ENCODE data around the gene C9orf152.

C9orf152 gene

DNA sequence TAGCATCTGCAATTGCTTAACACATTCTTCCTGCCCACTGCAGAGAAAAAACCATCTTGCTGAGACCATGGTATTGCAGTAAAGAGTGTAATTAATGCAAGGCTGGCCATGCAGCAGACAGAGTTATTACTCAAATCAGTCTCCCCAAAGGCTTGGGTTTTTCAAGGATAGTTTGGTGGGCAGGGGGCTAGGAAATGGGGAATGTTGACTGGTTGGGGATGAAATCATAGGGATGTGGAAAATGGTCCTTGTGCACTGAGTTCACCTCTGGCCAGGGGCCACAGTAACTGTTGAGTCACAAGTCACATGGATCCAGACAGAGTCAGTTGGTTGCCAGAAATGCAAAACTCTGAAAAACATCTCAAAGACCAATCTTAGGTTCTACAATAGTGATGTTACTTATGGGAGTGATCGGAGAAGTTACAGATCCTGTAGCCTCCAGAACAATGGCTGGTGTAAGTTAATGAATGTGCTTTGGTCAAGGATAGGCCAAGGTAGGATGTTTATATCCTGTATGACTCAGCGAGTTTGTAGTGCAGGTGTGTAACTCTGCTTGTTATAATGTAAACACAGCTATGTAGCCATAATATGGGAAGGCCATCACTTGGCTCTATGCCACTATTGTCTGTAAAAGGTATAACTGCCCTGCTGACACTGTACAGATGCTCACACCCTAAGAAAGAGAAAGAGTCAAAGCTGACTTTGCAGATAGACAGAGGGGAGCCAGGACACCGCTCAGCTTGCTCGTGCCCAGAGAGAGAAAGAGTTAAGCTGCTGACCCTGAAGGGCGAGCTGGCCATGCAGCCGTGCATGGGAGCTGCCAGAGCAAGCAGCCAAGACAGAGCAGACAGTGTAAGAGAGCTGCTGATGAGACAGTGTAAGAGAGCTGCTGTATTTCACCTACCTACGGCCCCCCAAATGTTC is 27.2 kb downstream of the C9orf152 start:
- peak; percentile 66 for DNase-seq (ENCODE audit: low read depth, low spot score)

DNA sequence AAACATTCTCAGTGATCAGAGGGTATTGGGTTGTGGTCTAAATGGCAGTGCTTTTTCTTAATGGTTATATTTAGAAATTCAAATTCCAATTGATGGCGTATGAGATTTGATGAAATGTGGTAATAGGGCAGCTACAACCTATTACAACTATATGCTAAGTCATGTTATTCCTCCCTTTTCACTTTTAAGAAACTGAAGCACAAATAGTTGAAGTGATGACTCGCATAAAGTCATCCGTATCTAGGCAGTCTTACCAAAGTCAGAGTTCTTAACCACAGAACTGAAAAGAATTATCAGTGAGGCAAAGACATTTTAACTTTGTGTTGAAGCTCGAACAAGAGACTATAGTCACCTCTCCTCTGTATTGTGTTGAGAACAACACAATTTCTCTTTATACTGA is 28.2 kb downstream of the C9orf152 start:
- peak; percentile 54 for DNase-seq (ENCODE audit: low read depth, low spot score)

DNA sequence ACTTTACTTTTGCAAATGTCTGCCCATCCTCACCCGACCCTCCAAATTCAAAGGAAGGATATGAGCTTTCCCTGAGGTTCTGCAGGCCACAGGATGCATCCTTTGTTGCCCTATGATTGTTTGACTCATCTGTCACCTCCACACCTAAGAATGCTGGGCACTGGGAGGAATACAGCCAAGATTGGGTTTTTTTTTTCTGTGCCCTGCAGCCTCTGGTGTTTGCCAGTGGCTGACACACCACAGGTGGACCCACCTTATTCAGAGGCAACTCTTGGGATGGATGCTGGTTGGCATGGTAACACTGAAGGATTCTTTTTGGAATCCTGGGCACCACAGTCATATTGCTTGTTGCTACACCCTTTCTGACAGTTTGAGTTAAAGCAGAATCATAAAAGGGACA is 29.7 kb downstream of the C9orf152 start:
- no peak for DNase-seq (ENCODE audit: low read depth, low spot score)

DNA sequence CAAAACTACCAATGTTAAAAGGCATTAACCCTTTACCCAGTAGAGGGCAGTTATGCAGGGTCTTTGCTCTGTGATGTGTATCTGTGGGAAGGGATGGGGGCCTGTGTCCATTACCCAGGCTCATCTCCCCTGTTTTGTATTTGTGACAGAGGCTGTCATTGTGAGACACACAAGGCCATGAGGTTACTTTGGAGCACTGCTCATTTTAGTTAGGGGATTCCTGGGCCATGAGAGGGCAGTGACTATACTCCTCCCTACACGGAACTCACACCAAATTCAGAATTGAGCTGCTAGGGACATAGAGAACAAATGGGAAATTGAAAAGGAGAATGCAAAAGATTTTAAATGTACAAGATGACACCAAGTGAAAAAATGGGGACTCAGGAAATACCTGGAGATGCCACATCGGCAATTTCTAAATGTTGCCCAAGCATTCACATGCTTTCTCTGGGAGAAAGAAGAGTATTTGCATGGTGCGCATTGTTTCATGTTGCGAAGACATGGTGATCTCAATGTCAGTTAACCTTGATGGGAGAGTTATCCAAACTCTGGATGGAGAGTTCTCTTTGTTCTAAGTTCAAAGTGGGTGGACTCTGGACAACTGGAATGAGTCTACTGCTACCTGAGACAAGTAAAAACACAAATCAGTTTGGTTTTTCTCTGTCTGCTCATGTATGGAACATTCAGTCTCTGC is 32.5 kb downstream of the C9orf152 start:
- no peak for DNase-seq (ENCODE audit: low read depth, low spot score)

DNA sequence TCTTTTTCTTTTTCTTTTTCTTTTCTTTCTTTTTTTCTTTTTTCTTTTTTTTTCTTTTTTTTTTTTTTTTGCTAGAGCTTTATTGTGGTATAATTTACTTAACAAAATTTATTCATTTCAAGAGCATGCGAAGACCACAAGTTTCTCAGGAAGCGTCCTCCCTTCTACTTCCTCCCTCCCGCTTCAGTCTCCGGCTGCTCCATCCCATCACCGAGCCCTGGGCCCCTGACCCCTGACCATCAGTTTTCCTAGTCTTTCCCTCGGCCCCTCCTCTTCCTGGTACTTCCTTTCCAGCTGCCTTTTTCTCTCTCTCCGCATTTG is 34.7 kb downstream of the C9orf152 start:
- no peak for DNase-seq (ENCODE audit: low read depth, low spot score)

DNA sequence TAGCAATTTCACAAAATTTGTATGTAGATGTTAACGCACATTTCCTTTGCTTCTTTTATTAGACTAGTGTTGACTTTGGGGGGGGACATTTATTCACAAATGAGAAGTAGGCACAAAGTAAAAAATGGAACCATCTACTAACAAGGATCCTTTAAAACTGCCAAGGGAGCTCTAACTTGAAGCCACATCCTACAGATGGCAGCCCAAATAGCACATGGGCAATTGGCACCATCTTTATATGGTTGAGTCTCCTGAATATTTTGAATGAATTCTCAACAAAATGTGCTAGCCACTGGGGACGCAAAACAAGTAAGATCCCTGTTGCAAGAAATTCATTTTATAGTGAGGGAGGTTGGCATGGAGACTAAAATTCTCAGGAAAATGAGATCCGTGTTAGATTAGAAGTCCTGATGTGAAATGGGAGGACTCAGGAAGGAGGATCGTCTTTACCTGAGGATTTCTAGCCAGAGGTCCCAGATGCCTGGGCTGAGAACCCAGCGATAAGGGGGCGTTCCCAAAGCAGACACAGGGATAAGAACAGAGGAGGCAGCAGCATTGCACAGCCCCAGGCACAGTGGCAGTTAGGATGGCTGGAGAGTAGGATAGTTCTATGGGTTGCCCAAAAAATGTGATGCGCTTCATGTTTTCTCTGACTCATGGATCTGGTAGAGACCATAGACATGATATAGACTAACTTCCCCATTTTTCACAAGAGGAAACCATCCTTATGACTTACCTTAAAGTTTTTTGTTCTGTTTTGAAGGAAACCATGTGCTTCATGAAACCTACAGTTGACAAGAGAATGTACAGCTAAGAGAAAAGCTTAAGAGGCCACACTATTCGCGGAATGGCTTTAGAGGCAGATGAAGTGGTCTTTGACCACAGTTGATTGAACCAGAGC is 37.4 kb downstream of the C9orf152 start:
- DNase-seq (ENCODE audit: low read depth, low spot score), result no peak

DNA sequence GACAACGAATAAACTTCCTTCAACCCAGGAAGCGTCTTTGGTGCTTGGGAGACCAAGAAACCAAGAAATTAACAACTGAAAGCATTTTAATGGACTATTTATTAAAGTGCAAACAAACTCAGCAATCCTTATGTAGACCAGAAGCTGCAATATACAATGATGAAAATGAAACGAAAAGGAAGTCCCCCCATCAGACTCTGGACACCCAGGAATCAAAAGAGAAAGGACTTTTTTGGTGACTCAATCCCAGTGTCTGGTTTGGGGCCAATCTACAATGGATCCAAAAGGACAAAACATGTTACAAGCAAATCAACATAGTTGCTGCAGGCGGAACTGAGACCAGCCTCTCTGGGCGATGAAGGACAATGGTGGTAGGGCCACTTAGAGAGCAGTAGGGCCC is 39.5 kb downstream of the C9orf152 start:
- no peak for DNase-seq (ENCODE audit: low read depth, low spot score)

DNA sequence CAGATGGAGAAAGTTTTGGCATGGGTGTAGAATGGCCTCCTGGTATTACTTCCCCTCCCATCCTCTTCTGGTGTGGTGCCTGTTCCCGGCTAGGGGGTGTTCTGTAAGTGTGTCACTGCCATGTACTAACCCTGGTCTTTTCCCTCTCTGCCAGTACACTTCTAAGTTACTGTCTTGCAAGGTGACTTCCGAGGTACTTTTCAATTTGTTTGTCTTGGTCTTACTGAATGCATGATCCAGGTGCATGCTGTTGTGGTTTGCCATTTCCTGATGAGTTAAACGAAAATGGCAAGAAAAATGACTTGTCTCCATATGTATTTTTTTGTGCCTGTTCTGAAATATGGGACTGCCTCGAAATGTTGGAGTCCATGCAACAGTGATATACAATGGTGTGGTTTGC is 46.0 kb downstream of the C9orf152 start:
- no peak for DNase-seq (ENCODE audit: low read depth, low spot score)

DNA sequence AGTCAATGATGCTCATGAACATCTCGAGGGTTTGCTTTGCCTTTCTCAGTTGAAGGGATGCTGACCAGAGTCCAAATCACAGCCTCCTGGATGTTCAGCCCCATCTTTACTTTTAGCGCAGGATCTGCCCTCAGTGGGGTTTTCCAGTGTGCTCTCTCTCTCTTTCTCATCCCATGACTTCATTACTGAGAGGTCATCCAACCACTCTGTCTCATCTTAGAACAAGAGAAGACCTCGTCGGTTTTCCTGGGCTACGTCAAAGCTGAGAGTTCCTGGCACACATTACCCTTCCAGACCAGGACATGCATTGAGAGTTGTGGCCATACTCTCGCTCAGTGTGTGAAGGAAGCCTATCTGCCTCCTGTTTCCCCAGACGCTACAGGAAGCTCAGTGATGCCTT is 47.3 kb downstream of the C9orf152 start:
- no peak for DNase-seq (ENCODE audit: low read depth, low spot score)

DNA sequence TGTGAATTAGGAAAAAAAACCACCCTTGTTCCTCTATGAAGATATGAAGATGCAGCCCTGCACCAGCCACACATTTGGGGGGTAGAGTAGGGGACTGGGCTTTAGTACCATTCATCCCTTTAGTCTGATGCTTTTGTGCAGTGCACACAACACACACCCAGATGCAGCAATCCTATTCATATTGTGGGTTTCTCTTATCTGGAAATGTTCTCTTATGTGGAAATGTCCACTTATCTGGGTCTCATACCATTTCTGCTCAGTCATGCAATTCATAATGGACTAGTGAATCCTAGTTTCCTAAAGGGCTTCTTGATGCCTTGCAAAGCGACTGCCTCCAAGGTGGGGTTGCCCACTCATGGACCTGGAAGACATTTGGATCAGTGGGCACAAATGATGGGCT is 47.8 kb downstream of the C9orf152 start:
- no peak for DNase-seq (ENCODE audit: low read depth, low spot score)

DNA sequence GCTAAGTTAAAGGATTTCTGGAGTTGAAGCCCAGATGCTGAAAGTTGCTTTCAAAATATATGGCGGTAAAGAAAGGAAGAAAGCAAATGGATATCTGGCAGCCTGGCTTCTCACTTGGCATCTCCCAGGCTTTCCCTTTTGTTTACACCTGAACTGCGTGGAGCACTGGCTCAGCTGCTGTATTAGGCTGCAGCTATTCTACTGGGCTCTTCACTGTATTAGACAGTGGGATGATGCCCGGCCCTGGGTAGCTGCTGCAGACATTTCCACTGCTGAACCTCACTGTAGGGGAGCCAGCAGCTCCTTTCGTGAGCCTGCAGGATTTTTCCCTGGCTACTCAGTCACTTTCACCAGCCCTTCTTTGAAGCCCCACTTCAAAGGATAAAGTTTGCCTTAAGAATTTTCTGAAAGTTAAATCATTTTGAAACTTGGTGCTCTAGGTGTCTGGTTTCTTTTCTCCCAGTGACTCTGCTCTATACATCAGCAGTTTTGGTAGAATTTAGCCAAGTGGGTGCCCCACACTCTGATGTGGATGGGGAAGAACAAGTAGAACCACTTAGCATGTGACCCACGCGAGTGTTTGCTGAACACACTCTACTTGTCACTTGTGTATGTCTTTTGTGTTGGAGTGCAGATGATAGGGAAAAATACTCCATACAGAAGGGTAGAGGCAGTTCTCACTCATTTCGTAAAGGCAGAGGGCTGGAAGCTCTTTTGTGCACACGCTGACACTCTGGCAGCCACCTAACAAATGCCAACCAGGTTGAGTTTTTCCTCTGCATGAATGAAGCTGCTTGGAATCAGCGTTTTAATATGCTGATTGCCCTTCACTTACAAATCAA is 49.9 kb downstream of the C9orf152 start:
- DNase-seq (ENCODE audit: low read depth, low spot score), result no peak

DNA sequence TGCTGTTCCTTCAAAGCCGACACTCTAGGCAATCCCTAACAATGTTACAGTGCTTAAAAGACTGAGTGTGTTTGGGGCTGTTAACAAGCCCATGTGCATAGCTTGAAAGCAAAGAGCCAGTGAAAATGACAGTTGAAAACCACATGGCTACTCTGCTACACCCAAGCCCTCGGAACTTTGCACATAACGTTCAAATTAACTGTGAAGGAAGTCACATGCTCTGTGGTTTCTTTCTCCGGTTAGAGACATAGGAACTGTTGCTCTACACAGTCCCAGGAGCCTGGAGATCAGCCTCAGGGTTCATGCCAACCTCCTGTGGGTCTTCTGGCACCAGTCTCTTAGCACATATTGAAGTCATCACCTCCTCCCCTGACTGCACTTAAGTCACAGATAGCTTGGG is 51.1 kb downstream of the C9orf152 start:
- peak; percentile 60 for DNase-seq (ENCODE audit: low read depth, low spot score)

DNA sequence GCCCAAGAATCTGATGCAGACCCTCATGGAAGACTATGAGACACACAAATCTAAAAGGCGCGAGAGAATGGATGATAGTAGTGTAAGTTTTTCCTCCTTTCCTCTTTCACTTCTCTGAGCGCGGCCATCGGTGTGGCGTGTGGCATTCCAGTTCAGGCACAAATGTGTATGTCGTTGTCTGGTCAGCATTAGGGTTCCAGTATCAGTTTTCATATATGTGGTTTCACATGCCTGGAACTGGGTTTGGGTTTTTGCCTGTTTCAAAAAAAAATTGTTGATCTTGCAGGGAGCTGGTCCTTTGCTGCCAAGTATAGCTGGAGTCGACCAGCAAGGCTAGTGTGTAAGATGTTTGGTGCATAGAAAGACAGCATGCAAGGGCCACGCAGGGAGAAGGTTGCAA is 51.5 kb downstream of the C9orf152 start:
- DNase-seq (ENCODE audit: low read depth, low spot score), result no peak

DNA sequence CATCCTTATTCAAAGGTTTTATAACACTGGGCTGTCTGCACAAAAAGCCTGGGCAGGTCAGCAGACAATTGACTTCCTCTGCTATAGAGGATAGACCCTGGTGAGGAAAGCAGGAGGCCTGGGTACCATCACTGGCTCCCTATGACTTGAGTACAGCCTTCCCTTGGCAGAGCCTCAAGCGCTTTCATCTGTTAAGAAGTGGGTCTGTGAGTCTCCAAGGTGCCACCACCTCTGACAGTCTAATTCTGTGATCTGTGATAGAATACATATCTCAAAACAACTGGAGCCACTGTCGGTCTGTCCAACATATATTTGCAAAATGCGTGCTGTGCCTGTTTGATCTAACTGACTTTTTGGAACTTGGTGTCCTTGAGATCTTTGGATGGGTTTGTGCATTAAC is 52.2 kb downstream of the C9orf152 start:
- no peak for DNase-seq (ENCODE audit: low read depth, low spot score)

DNA sequence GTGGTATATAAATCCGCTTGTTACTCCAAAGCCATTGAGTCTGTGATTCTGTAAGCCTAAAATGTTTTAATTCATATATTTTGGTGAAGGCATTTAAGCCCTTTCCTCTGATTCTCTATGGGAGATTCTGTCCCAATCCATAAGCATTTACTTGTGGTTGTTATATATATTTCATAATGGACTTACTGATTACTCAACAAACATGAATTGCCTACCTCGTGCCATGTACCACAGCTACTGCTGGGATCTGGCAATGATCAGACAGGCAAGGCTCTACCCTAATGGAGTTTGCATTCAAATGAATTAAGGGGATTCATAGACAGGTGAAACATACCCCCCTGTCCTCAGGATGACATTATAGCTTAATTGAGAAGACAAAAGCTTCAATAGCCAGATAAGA is 54.5 kb downstream of the C9orf152 start:
- DNase-seq (ENCODE audit: low read depth, low spot score), result no peak

DNA sequence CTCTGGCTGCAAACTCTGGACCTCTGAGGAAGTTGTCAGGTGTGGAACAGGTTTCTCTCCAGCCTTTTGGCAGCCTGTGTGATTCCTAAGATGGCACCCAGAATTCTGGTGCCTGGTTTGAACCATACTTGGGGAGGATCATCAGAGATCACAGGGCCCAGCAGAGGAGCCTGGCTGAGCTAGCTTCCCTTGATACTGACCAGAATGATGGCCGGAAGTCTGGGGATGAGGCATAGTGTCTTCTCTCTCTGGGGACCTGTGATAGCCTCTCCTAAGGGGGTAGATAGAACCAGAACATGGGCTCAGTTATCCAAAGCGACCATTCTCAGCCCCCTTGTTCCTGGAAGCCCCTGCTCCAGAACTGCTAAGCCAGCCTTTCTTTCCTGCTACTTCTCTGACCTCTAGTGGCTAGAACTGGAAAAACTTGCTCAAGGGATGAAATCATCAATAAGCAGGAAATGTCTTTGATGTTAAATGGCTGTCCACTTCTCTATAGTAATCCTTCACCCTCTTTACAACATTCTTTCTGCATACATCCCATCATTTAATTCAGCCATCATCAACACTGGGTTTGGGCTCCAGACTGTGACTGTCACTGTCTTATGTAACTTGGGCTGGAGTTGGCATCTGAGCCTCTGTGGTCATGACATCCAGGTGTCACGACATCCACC is 55.1 kb downstream of the C9orf152 start:
- DNase-seq (ENCODE audit: low read depth, low spot score), result peak; percentile 71

All from astrocyte of the hippocampus (primary cell).